Fibroblast of the conjunctiva (primary cell): ENCODE data around the gene XRCC3.
"Not testable (repeated sequence)": the region's sequence is repeated elsewhere in the genome, so short reads cannot be mapped to it uniquely, and the experiment has no call there.

Experiments used
- DNase-seq: peaks from one replicate; pipeline ENCODE4 v3.0.0-alpha.2; 2010; ENCODE audit warnings: low read depth

The XRCC3 gene

GRCh38 chr14:103693515-103693914 lies 21.7 kb downstream of the XRCC3 start:
- DNase-seq: no peak

DNA sequence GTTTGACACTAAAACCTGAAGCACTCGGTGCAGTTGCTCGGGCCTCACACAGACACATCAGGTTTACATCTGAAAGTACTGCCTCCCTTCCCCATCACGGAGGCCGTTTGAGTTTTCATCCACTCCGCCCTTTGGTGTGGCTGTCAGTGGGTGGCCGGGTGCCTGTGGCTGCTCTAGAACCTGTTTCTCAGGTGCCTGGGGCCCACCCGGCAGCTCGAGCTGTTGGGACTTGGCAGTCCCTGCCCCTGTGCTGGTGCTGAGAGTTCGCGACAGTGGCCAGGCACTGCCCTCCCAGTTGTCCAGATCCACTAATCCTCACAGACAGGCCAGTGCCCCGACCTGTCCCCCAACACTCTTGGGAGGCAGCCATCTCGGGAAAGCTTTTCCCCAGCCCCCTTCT lies 22.4 kb downstream of the XRCC3 start:
- DNase-seq: no peak

DNA sequence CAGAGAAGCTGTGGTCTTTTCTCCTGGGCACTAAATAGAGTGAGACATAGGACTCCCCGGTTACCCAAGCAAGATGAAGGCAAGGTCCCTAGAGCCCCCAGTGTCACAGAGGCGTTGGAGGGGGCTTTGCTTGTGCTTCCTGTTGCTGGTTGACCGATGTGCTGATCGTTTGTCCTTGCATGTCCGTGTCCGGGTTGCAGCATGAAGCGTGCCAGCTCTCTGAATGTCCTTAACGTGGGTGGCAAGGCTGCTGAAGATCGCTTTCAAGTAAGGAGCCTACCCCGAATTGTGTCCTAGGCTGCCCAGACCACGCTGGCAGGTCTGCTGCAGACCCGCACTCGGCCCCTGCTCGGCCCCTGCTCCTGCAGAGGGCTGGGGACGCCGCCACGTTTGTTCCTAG lies 23.1 kb downstream of the XRCC3 start:
- no peak for DNase-seq

GRCh38 chr14:103691655-103692054 lies 23.6 kb downstream of the XRCC3 start:
- DNase-seq: not testable (repeated sequence)

DNA sequence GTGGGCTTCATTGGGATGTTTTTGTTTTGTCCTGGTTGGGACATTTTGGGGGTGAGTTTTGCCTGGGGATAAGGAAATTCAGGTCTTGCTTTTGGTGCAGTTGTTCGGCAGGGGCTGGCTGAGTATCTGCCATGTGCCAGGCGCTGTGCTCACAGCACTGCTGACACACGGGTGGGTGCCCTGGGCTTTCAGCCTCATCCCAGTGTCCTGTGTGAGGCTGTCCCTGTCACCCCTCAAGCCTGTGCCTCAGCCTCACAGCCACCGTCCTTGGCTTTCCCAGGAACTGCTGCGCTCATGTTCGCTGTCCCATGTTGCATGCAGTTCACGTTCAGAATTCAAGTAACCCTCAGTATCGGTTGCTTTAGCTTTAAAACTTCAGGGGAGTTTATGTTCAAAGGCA lies 24.9 kb downstream of the XRCC3 start:
- no peak for DNase-seq

- no peak for DNase-seq
These were observed 26.0 kb downstream of the XRCC3 start for GRCh38 chr14:103688906-103689902.

DNA sequence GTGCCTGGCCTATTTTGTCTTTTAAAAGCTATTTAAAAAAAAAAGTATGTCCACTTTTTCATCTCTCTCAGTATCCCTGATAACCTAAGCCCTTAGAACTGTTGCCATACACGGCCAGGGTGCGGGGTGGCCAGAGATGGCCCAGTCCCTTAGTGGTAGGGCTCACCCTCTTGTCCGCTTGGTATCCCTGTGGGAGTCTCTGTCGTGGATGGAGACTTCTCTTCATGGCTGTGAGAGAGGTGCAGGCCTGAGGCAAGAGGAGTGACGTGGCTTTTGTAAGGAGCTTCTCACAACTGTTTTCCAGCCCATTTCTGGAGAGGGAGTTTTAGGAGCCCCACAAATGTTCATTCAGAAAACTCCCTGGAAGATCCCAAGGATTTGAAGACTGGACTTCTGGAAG lies 26.8 kb downstream of the XRCC3 start:
- DNase-seq: no peak

GRCh38 chr14:103687712-103688111 lies 27.5 kb downstream of the XRCC3 start:
- DNase-seq: no peak

GRCh38 chr14:103686831-103687485 lies 28.3 kb downstream of the XRCC3 start:
- no peak for DNase-seq

GRCh38 chr14:103685276-103686211 lies 29.7 kb downstream of the XRCC3 start:
- no peak for DNase-seq

- DNase-seq: no peak
These were observed 30.4 kb downstream of the XRCC3 start for GRCh38 chr14:103684871-103685270.

DNA sequence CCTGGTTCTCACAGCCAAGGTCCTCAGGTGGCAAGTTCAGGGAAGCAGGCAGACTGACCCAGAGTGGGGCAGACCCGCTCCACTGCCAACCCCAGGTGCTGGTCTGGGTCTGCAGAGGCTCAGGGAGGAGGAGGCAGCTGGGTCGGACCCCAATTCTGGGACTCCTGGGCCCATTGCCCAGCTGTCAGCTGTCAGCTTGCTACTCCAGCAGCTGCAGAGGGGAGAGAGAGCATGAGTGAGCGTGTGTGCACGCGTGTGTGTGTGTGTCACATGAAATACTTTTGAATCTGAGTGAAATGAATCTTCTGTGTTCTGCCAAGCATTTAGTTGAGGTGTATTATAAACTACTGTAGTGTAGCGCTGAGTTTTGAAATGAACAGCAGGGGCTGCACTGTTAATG lies 30.8 kb downstream of the XRCC3 start:
- no peak for DNase-seq

- no peak for DNase-seq
These were observed 32.1 kb downstream of the XRCC3 start for GRCh38 chr14:103683139-103683538.

- DNase-seq: no peak
These were observed 34.6 kb downstream of the XRCC3 start for GRCh38 chr14:103680491-103681231.

- DNase-seq: no peak
These were observed 35.9 kb downstream of the XRCC3 start for GRCh38 chr14:103679351-103679750.

DNA sequence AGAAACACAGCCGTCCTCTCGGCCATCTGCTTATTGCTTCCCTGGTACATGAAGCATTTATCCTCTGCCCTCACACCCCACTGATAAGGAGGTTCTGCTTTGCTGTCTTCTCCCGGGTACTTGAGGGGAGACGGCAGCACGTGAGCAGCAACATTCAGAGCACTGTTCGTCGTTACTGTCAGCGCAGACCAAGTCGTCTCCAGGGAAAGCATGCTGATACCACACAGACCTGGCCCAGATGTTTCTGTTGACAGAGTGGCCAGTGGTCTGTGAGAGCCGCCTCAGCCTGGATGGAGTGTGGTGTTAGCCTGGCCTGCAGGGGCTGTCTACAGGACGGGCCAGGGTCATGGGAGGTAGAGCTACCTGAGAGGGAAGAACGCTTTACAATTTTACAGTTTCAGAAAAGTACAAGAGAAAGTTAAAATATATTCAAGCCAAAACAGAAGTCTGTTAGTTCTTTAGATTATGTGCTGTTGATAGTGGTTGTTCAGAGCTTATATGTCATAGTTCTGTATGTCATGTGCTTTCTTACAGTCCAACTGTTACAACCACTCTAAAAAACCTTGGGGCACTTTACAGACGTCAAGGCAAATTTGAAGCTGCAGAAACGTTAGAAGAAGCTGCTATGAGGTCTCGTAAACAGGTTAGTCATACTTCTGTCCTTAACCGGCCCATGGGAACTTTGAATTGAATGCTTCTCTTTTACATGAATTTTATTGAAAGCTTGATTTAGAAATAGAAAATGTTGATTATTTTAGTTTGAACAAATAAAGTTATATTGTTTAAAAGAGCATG lies 38.2 kb downstream of the XRCC3 start:
- no peak for DNase-seq

DNA sequence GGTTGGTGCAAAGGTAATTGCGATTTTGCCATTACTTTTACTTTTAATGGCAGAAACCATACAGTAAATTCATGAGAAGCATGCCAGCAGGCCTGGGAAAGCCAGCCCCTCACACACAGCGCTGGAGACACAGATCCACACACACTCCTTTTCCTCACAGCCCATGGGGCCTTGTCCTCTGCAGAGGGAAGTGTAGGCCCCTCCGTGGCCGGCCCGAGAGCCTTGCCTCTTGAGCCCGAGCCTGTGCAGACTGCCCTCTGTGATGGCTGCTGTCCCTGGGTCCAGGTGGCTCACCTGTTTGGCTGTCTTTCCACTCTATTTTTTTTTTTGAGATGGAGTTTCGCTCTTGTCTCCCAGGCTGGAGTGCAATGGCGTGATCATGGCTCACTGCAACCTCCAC lies 39.3 kb downstream of the XRCC3 start:
- DNase-seq: no peak

DNA sequence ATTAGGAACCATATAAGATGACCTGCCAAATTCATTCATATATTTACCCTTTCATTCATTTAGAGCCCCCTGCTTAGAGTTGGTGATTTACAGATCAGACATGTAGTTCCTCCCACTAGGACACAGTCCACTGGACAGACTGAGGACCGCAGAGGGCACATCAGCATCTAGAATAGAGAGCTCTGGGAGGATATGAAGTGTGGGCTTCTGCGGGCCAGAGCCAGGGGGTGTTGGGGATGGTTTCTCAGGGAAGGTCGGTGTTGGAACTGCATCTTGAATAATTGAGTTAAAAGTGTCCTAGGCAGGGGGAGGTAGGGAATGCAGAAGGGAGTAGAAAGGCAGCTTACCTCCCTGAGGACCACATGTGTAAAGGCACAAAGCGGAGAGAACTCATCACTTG lies 43.3 kb downstream of the XRCC3 start:
- no peak for DNase-seq

- DNase-seq: no peak
These were observed 45.9 kb downstream of the XRCC3 start for GRCh38 chr14:103669370-103669769.

DNA sequence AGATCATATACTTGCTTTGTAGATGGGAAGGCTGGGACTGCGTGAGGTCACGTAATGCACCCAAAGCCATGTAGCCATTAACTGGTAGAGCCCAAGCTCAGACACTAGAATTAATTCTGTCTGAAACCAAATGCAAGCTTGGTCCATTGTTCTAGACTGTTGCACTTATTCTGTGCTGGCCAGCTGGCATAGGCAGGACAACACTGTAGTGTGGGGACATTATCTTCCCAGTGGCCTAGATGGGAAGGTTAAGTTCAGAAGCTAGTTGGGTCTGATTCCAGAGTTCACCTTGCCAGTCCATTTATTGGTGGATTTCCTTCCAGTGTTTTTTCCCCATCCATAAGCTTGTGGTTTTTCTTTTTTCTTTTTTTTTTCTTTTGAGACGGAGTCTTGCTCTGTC lies 47.1 kb downstream of the XRCC3 start:
- no peak for DNase-seq

- no peak for DNase-seq
These were observed 47.6 kb downstream of the XRCC3 start for GRCh38 chr14:103667671-103668070.
